ENCODE measurements around the gene PIGS. TPM values are rescaled to one million over a fixed set of nuclear protein-coding genes. Genes with fewer than 3 reads are reported as not detected.

Gene PIGS
- total and polyA plus RNA-seq, 9 of the 15 experiments (the other 6 are each of a cell fraction or from before 2014, with no cell fraction given), result 47.5 to 138 (median 57.6) TPM

DNA sequence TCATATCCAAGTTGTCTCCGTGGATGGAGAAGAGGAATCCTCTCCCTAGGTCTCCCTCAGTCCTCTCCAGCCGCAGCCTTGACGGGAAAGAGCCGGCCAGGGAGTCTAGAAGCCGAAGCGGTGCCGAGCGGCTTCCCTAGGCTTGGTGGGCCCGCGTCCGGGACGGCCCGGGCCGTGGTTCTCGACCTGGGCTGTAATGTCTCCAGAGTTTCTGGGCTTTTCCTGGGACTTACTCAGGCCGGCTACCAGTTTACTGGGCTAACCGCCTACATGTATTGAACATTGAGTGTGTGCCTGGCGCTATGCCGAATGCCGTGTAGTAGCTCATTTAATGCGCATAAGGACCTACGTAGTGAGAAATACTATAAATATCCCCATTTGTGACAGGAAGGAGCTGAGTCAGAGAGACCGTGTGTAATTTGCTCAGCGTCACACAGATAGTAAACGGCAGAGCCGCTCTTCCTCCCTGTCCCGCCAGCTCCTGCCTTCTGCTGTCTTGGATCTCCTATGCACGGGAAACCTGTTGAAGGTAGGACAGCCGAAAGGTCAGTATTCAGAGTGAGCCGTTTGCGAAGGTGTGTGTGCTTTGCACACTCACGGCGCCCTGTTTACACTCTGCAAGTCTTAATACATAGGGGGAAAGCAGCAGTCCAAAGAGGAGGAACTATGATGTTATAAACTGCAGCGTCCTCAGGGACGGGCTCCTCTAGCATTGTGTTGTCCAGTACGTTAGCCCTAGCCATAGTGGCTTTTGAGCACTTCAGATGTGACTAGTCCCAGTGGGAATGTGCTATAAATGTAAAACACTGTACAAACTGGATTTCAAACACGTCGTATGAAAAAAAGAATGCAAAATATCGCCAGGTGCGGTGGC lies 28.2 kb upstream of the PIGS start (continued):
- TF ChIP-seq REST (IDR thresholded peaks at IDR 0.05; ENCODE audit: borderline replicate concordance), result no peak
- TF ChIP-seq REST (CRISPR knock-in tag; IDR thresholded peaks at IDR 0.05; ENCODE audit: low read depth), result peak; percentile 28; the same call in 1 of the 2 replicates
- no peak for TF ChIP-seq RFX1 (IDR thresholded peaks at IDR 0.05)
- no peak for TF ChIP-seq PYGO2 (tag; IDR thresholded peaks at IDR 0.05)
- peak; percentile 55; the same call in 1 of the 2 replicates for TF ChIP-seq FOXK1 (CRISPR knock-in tag; IDR thresholded peaks at IDR 0.05; ENCODE audit: borderline replicate concordance)
- TF ChIP-seq MGA (IDR thresholded peaks at IDR 0.05), result peak; percentile 41; the same call in 1 of the 2 replicates
